ENCODE measurements around the gene CLEC2D. TPM values are rescaled to one million over a fixed set of nuclear protein-coding genes. Genes with fewer than 3 reads are reported as not detected.
"Not testable (repeated sequence)": the region's sequence is repeated elsewhere in the genome, so short reads cannot be mapped to it uniquely, and the experiment has no call there.

The CLEC2D gene
- polyA plus RNA-seq, 3 donors: 11.5 to 29.8 (median 21.4) TPM

- DNase-seq: no peak
Observed at GRCh38 chr12:9729082-9729481, 59.6 kb downstream of the CLEC2D start.

GRCh38 chr12:9730011-9730410 is 60.5 kb downstream of the CLEC2D start:
- DNase-seq: no peak

GRCh38 chr12:9730591-9730990 is 61.1 kb downstream of the CLEC2D start:
- no peak for DNase-seq

GRCh38 chr12:9731393-9731792 is 61.9 kb downstream of the CLEC2D start:
- no peak for DNase-seq

GRCh38 chr12:9731797-9732196 is 62.3 kb downstream of the CLEC2D start:
- DNase-seq: no peak

GRCh38 chr12:9732921-9733461 is 63.5 kb downstream of the CLEC2D start, which contains the start of gene CLECL1:
TSS of gene CLECL1 (minus strand) at chr12:9733097.
- no peak for DNase-seq

- no peak for DNase-seq
Observed at GRCh38 chr12:9735601-9736000, 66.1 kb downstream of the CLEC2D start.

GRCh38 chr12:9736936-9737705 is 67.6 kb downstream of the CLEC2D start:
- no peak for DNase-seq

- DNase-seq: not testable (repeated sequence)
Observed at GRCh38 chr12:9738905-9739304, 69.4 kb downstream of the CLEC2D start.

- not testable (repeated sequence) for DNase-seq
Observed at GRCh38 chr12:9739404-9740105, 70.0 kb downstream of the CLEC2D start.

- DNase-seq: no peak
Observed at GRCh38 chr12:9740106-9740750, 70.7 kb downstream of the CLEC2D start.

GRCh38 chr12:9741726-9742125 is 72.2 kb downstream of the CLEC2D start:
- no peak for DNase-seq

- DNase-seq: no peak
Observed at GRCh38 chr12:9742661-9743060, 73.1 kb downstream of the CLEC2D start.

GRCh38 chr12:9745199-9745598 is 75.7 kb downstream of the CLEC2D start:
- peak; percentile 61 for DNase-seq

Other genes starting within 250 kb of the CLEC2D start
- gene KLRB1, start 61.8 kb upstream of the CLEC2D start, polyA plus RNA-seq (ENCODE audit: insufficient read length in 3 of 3): 1 to 10 TPM; 4.4 to 6.4 (median 5.8) TPM
- under 1 TPM in 2 of 3 donors, not detected in 1; 0.21 to 0.22 TPM for gene CLECL1, start 63.4 kb downstream of the CLEC2D start, polyA plus RNA-seq (ENCODE audit: insufficient read length in 3 of 3)
- gene CD69, start 91.2 kb downstream of the CLEC2D start, polyA plus RNA-seq (ENCODE audit: insufficient read length in 3 of 3): 1 to 10 TPM; 1.3 to 1.7 (median 1.6) TPM
- gene KLRF1, start 157.8 kb downstream of the CLEC2D start, polyA plus RNA-seq (ENCODE audit: insufficient read length in 3 of 3): 1 to 10 TPM in 1 of 3 donors, under 1 TPM in 2; 0.11 to 1.1 (median 0.84) TPM
- 1 to 10 TPM; 1.7 to 3.9 (median 2.3) TPM for gene CLEC2B, start 199.6 kb downstream of the CLEC2D start, polyA plus RNA-seq (ENCODE audit: insufficient read length in 3 of 3)
- gene KLRF2, start 211.8 kb downstream of the CLEC2D start, polyA plus RNA-seq (ENCODE audit: insufficient read length in 3 of 3): not detected

All from renal pelvis (tissue), 4 donors.